A673 (cell line): Measurements from ENCODE around the gene ZNF10.

Source experiments
- CTCF ChIP-seq: fragments of 300-800, 200-600 bp; sonication (generic); conservative IDR thresholded peaks from 2 replicates; pipeline ENCODE4 v1.5.1; 2017; ENCODE audit warnings: low read depth, mild to moderate bottlenecking, antibody characterized with exemption, low read length, moderate library complexity, mixed read lengths
- EZH2 ChIP-seq: fragments of 200-600 bp; sonication (generic); IDR thresholded peaks from 2 replicates; pipeline ENCODE4 v1.6.1; 2017; ENCODE audit warnings: borderline replicate concordance, low read depth, mild to moderate bottlenecking, mixed read lengths, antibody characterized with exemption, low read length; ENCODE audit not compliant: poor library complexity, severe bottlenecking

DNA sequence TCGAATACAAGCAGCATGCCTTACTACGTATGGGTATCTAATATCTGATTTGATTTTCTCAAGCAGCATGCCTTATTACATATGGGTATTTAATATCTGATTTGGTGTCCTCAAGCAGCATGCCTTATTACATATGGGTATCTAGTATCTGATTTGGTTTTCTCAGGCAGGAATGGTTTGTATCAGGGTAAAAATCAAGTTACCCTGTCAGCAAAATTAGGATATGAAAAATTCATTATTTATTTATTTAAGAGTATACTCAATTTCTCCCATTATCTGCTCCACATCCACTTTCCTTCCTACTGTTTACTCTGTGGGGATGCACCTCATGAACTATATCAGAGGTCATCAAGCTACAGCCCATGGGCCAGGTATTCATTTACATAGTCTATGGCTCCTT lies 22.3 kb upstream of the ZNF10 start:
- TF ChIP-seq CTCF (no peak), EZH2 (no peak)
